Colonic mucosa (tissue), 4 donors: ENCODE data around the gene COL23A1. TPM values are rescaled to one million over a fixed set of nuclear protein-coding genes. Genes with fewer than 3 reads are reported as not detected.

ENCODE experiments used
- DNase-seq: peaks from one replicate; pipeline ENCODE4 v3.0.0-alpha.2; 2020
- H3K27ac ChIP-seq: fragments of 200-600 bp; one replicate; pipeline ENCODE4 v1.8.0; 2021
- H3K27me3 ChIP-seq: fragments of 200-600 bp; one replicate; pipeline ENCODE4 v1.8.0; 2021
- H3K36me3 ChIP-seq: fragments of 200-600 bp; one replicate; pipeline ENCODE4 v1.8.0; 2021
- H3K4me1 ChIP-seq: fragments of 200-600 bp; one replicate; pipeline ENCODE4 v1.8.0; 2021; ENCODE audit warnings: mild to moderate bottlenecking
- H3K4me3 ChIP-seq: fragments of 200-600 bp; one replicate; pipeline ENCODE4 v1.8.0; 2021
- H3K9ac ChIP-seq, 2 donors: one replicate each; pipeline ENCODE4 v1.7.0; 2013; ENCODE audit warnings: control low read depth in 2 of 2, low read depth in 2 of 2, low read length in 2 of 2
- H3K9me3 ChIP-seq: fragments of 200-600 bp; one replicate; pipeline ENCODE4 v1.8.0; 2021
- intact Hi-C: fragments of 100-400 bp; cut with DNase I; formaldehyde crosslinking; loops from one replicate; pipeline ENCODE4 v1.14.1; 2022
- total RNA-seq, 2 donors: library from RNA; stranded (reverse); fragmentation: NEBNext Ultra II Directional in 1 of 2; extraction: Animal tissue kit (Norgen Biotek cat#: 25700) in 1 of 2; gene quantifications; one replicate each; pipeline ENCODE4 v1.2.1, GENCODE V29; 2021
- TF ChIP-seq, protein P1 (sequence below): fragments of 200-600 bp; IDR thresholded peaks from one replicate; pipeline ENCODE4 v1.8.0; 2022; ENCODE audit warnings: antibody characterized with exemption, mild to moderate bottlenecking
- donor health status: healthy.
- donor health status: DM: no; HTN: no; CAD: no.
- donor health status: DM: no; HTN: no; CAD: no.

COL23A1 gene
- total RNA-seq, 2 donors from 2014 or later = 0.37 to 0.49 TPM

DNA sequence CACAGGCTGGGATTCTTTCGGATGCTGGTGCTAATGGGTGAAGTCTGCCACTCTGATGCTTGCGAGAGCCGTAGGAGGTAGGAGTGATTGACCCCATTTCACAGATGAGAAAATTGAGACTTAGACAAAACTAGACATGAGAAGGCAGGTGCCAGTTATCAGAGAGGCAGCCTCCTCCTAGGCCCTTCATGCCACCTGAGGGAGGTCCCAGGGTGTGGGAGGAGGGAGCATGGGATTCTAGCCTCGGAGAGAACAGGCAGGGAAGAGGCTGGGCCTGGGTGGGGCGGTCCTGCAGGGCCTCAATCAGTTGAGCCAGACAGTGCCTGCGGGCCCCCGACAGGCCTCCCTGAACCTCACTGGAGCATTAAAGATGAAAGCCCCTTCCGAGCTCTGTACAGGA lies 112.4 kb downstream of the COL23A1 start:
- no peaks in the 10 kb centered on the region for H3K9me3 ChIP-seq
- no peak overlapping the region for H3K9ac ChIP-seq
- TF ChIP-seq, protein P1, sequence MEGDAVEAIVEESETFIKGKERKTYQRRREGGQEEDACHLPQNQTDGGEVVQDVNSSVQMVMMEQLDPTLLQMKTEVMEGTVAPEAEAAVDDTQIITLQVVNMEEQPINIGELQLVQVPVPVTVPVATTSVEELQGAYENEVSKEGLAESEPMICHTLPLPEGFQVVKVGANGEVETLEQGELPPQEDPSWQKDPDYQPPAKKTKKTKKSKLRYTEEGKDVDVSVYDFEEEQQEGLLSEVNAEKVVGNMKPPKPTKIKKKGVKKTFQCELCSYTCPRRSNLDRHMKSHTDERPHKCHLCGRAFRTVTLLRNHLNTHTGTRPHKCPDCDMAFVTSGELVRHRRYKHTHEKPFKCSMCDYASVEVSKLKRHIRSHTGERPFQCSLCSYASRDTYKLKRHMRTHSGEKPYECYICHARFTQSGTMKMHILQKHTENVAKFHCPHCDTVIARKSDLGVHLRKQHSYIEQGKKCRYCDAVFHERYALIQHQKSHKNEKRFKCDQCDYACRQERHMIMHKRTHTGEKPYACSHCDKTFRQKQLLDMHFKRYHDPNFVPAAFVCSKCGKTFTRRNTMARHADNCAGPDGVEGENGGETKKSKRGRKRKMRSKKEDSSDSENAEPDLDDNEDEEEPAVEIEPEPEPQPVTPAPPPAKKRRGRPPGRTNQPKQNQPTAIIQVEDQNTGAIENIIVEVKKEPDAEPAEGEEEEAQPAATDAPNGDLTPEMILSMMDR = no peak
- no peaks in the 10 kb centered on the region for H3K4me1 ChIP-seq
- H3K4me3 ChIP-seq = no peak overlapping the region
- intact Hi-C loops = no loop called here
- H3K36me3 ChIP-seq = no peaks in the 10 kb centered on the region
- no peak overlapping the region for H3K27ac ChIP-seq
- no peak for DNase-seq
- H3K27me3 ChIP-seq = no peaks in the 10 kb centered on the region

DNA sequence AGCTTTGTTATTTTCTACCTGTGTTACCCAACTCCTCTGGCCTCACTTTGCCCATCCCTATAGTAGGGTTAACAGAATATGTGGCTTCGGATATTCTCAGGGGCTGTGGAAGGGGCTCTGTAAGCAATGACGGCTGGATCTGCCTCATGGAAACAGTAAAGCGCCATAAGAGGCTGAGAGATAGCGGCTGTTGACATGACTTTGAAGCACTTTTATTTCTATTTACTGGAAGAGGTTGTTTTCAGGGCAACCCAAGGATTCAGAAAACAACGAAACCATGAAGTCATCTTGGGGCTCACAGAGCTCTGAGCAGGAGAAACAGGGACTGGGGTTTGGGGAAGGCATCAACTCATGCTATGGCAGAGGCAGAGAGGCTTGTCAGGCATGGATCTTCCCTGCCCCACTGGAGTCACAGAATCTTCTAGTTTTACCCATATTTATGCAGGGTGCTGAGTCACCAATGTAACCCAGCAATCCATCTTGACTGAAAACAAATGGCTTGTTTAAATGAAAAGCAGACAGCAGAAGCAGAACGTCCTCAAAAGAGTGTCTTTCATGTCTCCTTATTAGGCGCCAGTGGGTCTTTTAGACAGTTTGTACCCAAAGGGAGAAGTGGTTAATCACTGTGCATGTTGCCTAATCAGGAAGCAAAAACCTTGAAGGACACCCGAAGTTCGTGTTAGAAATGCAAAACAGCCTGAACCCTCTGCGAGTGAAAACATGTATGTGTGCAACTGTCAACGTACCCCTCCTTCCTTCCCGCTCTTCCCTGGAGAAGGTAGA lies 113.0 kb downstream of the COL23A1 start:
- intact Hi-C loops = no loop called here
- Histone ChIP-seq H3K36me3 (no peaks in the 10 kb centered on the region), H3K4me3 (no peak overlapping the region), H3K27me3 (no peaks in the 10 kb centered on the region), H3K4me1 (no peaks in the 10 kb centered on the region), H3K27ac (no peak overlapping the region), H3K9ac (no peak overlapping the region), H3K9me3 (no peaks in the 10 kb centered on the region)
- TF ChIP-seq, protein P1 = no peak
- no peak for DNase-seq

DNA sequence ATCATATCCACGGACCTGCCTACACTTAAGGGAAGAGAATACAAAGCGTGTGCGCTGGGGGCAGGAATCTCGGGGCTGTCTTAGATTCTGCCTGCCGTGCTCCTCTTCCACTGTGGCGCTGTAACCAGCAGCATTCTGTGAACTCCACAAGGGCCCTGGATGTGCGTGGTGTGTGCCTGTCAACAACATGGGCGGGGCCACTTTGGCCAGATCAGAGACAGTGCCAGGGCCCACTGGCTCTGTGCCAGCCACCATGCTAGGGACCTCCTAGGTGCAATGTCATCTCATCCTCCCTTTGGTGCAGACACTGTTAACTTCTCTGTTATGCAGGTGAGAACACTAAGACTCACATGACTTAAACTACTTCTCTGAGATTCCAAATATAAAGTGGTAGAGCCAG lies 113.7 kb downstream of the COL23A1 start:
- H3K9me3 ChIP-seq = no peaks in the 10 kb centered on the region
- H3K4me3 ChIP-seq = no peak overlapping the region
- no peaks in the 10 kb centered on the region for H3K36me3 ChIP-seq
- intact Hi-C loops = no loop called here
- H3K27me3 ChIP-seq = no peaks in the 10 kb centered on the region
- H3K4me1 ChIP-seq = no peaks in the 10 kb centered on the region
- H3K9ac ChIP-seq = no peak overlapping the region
- H3K27ac ChIP-seq = no peak overlapping the region
- no peak for DNase-seq
- TF ChIP-seq, protein P1 = no peak

DNA sequence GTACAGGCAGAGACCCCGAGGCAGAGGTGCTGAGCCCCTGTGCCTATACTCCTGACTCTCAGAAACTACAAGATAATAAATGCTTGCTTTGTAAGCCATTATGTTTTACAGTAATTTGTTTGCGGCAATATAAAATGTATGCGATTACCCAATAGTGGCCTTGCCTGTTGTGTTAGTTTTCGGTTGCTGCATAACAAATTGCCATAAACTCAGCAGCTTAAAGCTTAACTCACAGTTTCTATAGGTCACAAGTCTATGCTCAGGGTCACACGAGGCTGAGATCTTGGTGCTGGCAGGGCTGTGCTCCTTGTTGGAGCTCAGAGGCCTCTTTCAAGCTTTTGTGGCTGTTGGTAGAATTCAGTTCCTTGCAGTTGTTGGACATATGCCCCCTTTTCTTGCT lies 114.8 kb downstream of the COL23A1 start:
- Histone ChIP-seq H3K27ac (no peak overlapping the region), H3K36me3 (no peaks in the 10 kb centered on the region), H3K9me3 (no peaks in the 10 kb centered on the region), H3K27me3 (no peaks in the 10 kb centered on the region), H3K4me3 (no peak overlapping the region), H3K9ac (no peak overlapping the region), H3K4me1 (no peaks in the 10 kb centered on the region)
- intact Hi-C loops = no loop called here
- no peak for DNase-seq
- TF ChIP-seq, protein P1 = no peak

DNA sequence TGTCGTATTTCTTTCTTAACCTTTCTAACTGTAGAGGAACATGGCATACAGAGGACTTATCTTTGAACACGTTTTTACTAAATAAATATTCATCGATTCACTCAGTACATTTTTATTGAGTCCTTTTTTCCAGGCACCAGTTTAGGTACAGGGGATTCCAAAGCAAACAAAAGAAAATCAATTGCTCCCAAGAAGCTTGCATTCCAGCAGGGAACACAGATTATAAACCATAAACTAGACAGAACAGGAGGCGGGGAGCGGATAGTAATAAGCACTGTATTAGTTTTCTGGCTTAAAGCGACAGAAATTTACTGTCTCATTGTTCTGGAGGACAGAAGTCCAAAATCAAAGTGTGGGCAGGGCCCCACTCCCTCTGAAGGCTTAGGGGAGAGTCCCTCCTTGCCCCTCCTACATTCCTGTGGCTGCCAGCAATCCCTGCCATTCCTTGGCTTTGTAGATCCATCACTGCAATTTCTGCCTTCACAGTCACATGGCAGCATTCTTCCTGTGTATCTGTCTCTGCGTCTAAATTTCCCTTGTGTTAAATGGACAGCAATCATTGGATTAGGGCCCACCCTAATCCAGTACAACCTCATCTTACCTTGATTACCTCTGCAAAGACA lies 115.5 kb downstream of the COL23A1 start:
- no peak for DNase-seq
- intact Hi-C loops = no loop called here

More for the DNA sequence above, 115.5 kb downstream of the COL23A1 start:
- Histone ChIP-seq H3K27ac (no peak overlapping the region), H3K4me3 (no peak overlapping the region), H3K9ac (no peak overlapping the region), H3K9me3 (no peaks in the 10 kb centered on the region), H3K27me3 (no peaks in the 10 kb centered on the region), H3K4me1 (no peaks in the 10 kb centered on the region), H3K36me3 (no peaks in the 10 kb centered on the region)
- TF ChIP-seq, protein P1 = no peak
